Activated CD4-positive, alpha-beta memory T cell treated with anti-CD3 and anti-CD28 coated beads, Interleukin-2, amount 10 ng/mL, durations not matched to agents 7 days and 5 days (primary cell): Measurements from ENCODE around the gene COL6A5. TPM values are rescaled to one million over a fixed set of nuclear protein-coding genes. Genes with fewer than 3 reads are reported as not detected.

Experiments
- CTCF ChIA-PET: fragments of 350-600 bp; sonication (Branson Sonifier 250); formaldehyde crosslinking; loops from one replicate; lab custom pipeline; 2021; ENCODE audit warnings: antibody characterized with exemption, inconsistent platforms; lab: Charles Lee
- POLR2A ChIA-PET: fragments of 350-600 bp; sonication (Branson Sonifier 250); formaldehyde crosslinking; loops from one replicate; lab custom pipeline; 2021; ENCODE audit warnings: antibody characterized with exemption; lab: Charles Lee
- DNase-seq: peaks from one replicate; pipeline ENCODE4 v3.0.0-alpha.2; 2020
- H3K27ac Mint-ChIP-seq: one replicate; pipeline ENCODE4 v1.8.0; 2021; ENCODE audit warnings: mild to moderate bottlenecking, mixed read lengths
- H3K27me3 Mint-ChIP-seq: one replicate; pipeline ENCODE4 v1.8.0; 2021; ENCODE audit warnings: mixed read lengths
- H3K36me3 Mint-ChIP-seq: one replicate; pipeline ENCODE4 v1.8.0; 2021; ENCODE audit warnings: low read depth, mixed read lengths
- H3K4me1 Mint-ChIP-seq: one replicate; pipeline ENCODE4 v1.8.0; 2021; ENCODE audit warnings: mixed read lengths
- H3K4me3 Mint-ChIP-seq: one replicate; pipeline ENCODE4 v1.8.0; 2021; ENCODE audit warnings: mild to moderate bottlenecking, mixed read lengths
- H3K9me3 Mint-ChIP-seq: one replicate; pipeline ENCODE4 v1.8.0; 2021; ENCODE audit warnings: mixed read lengths
- total RNA-seq, 2 experiments: library from RNA; stranded (reverse); gene quantifications; one replicate each; pipeline ENCODE4 v1.2.3, GENCODE V29; 2021

The COL6A5 gene
- total RNA-seq, 2 experiments from 2014 or later: 0.03 to 0.05 TPM

GRCh38 chr3:130480736-130481135 is 135.3 kb downstream of the COL6A5 start:
- no peak overlapping the region for H3K27ac Mint-ChIP-seq
- no peaks in the 10 kb centered on the region for H3K36me3 Mint-ChIP-seq
- H3K4me3 Mint-ChIP-seq: no peak overlapping the region
- H3K4me1 Mint-ChIP-seq: no peaks in the 10 kb centered on the region
- H3K27me3 Mint-ChIP-seq: peaks cover 3% of the 10 kb centered on the region
- POLR2A ChIA-PET: no interaction called here
- no peaks in the 10 kb centered on the region for H3K9me3 Mint-ChIP-seq
- CTCF ChIA-PET: interaction anchor here (0.5 kb wide), 1 partner anchor 47 kb away, joined by 3 read pairs; no protein-coding TSS in a partner anchor
- no peak for DNase-seq

GRCh38 chr3:130488288-130488687 is 142.8 kb downstream of the COL6A5 start:
- H3K27me3 Mint-ChIP-seq: no peaks in the 10 kb centered on the region
- CTCF ChIA-PET: no interaction called here
- H3K9me3 Mint-ChIP-seq: no peaks in the 10 kb centered on the region
- no peak for DNase-seq
- no peaks in the 10 kb centered on the region for H3K4me1 Mint-ChIP-seq
- H3K4me3 Mint-ChIP-seq: no peak overlapping the region
- POLR2A ChIA-PET: no interaction called here
- H3K36me3 Mint-ChIP-seq: no peaks in the 10 kb centered on the region
- H3K27ac Mint-ChIP-seq: no peak overlapping the region

DNA sequence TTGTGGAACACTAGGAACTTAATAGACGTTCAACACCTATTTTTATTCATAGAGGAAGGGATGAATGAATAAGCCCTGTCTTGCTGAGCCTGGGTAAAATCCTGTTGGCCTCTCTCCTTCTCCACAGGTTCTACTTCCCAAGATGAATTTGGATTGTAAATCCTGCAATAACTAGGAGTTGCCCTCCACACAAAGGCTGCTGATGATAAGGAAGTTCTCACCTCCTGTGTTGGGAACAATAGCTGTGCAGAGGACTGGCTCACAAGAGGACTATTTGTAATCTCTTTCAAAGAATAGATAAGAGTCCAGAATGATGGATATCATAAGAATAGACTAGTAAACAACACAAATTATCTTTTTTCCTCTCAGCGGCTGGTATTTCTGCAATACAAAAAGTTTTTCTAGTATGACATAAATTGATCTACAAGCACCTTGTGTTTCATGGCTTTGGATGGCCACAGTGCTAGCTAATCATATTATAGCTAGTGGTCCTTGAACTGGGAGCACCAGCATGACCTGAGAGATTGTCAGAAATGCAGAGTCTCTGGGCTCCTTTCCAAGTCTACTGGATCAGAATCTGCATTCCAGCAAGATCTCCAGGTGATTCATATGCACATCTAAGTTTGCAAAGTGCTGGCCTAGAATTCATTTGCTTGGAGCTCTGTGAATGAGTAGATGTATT is 143.4 kb downstream of the COL6A5 start:
- CTCF ChIA-PET: no interaction called here
- Mint-ChIP-seq H3K4me1 (no peaks in the 10 kb centered on the region), H3K9me3 (no peaks in the 10 kb centered on the region), H3K4me3 (no peak overlapping the region), H3K27me3 (no peaks in the 10 kb centered on the region), H3K27ac (no peak overlapping the region), H3K36me3 (no peaks in the 10 kb centered on the region)
- POLR2A ChIA-PET: no interaction called here
- no peak for DNase-seq

- no peak overlapping the region for H3K27ac Mint-ChIP-seq
- H3K4me1 Mint-ChIP-seq: no peaks in the 10 kb centered on the region
- DNase-seq: no peak
- no peaks in the 10 kb centered on the region for H3K27me3 Mint-ChIP-seq
- ChIA-PET POLR2A (no interaction called here), CTCF (no interaction called here)
- H3K36me3 Mint-ChIP-seq: no peaks in the 10 kb centered on the region
- no peaks in the 10 kb centered on the region for H3K9me3 Mint-ChIP-seq
- no peak overlapping the region for H3K4me3 Mint-ChIP-seq
Observed at GRCh38 chr3:130490241-130490640, 144.8 kb downstream of the COL6A5 start.

DNA sequence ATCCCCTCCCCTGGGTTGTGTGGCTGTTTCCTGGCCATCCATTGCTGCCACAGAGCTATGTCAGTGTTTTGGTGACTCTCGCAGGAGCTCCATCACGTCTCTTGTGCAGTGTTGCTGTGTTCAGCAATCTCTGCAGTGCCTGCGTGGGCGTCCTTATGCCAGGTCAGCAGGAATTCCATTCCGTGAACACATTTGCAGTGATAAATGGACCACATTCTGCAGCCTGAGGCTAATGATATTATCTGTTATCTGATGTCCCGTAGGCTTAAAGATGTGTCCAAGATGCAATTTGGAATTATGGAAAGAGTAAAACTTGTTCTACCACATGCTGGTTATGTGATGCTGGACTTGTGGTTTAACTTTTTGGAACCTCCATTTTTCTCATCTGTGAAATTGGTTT is 146.0 kb downstream of the COL6A5 start:
- ChIA-PET CTCF (no interaction called here), POLR2A (no interaction called here)
- H3K36me3 Mint-ChIP-seq: no peaks in the 10 kb centered on the region
- no peaks in the 10 kb centered on the region for H3K4me1 Mint-ChIP-seq
- no peak overlapping the region for H3K27ac Mint-ChIP-seq
- H3K4me3 Mint-ChIP-seq: no peak overlapping the region
- no peak for DNase-seq
- no peaks in the 10 kb centered on the region for H3K9me3 Mint-ChIP-seq
- no peaks in the 10 kb centered on the region for H3K27me3 Mint-ChIP-seq

- H3K4me1 Mint-ChIP-seq: no peaks in the 10 kb centered on the region
- H3K9me3 Mint-ChIP-seq: no peaks in the 10 kb centered on the region
- ChIA-PET CTCF (no interaction called here), POLR2A (no interaction called here)
- H3K27me3 Mint-ChIP-seq: peaks cover 10% of the 10 kb centered on the region
- no peak for DNase-seq
- no peaks in the 10 kb centered on the region for H3K36me3 Mint-ChIP-seq
- no peak overlapping the region for H3K4me3 Mint-ChIP-seq
- H3K27ac Mint-ChIP-seq: no peak overlapping the region
Observed at GRCh38 chr3:130504701-130505100, 159.2 kb downstream of the COL6A5 start.

DNA sequence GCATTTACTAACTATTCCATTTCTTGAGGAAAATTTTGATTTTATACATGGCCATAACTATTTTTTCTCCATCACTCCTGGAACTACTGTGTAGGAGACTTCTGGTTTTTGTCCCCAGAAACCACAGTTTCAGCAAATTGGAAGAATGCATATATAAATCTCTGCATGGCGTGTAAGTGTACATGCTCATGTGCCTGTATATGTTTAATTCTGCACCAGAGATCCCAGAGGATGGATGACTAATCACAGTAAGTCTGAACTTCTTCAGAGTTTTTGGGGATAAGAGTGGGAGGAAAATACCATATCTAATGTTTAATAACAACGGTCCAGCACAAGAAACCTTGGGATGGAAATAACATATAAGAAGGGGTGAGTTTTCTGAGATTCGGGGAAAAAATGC is 160.6 kb downstream of the COL6A5 start:
- CTCF ChIA-PET: no interaction called here
- DNase-seq: no peak
- Mint-ChIP-seq H3K36me3 (no peaks in the 10 kb centered on the region), H3K27me3 (peaks cover 15% of the 10 kb centered on the region), H3K4me1 (no peaks in the 10 kb centered on the region), H3K9me3 (no peaks in the 10 kb centered on the region), H3K4me3 (no peak overlapping the region), H3K27ac (no peak overlapping the region)
- POLR2A ChIA-PET: no interaction called here

DNA sequence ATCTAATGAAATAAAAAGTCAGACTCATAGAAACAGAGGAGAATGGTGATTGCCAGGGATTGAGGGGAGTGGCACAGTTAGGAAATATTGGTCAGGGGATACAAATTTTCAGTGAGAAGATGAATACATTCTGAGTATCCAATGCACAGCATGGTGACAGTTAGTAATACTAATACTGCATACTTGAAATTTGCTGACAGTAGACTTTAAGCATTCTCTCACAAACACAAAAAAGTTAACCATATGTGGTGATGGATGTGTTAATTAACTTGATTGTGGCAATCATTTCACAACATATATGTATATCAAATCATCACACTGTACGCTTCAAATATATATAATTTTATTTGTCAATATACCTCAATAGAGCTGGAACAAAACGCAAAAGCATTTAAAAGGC is 162.3 kb downstream of the COL6A5 start:
- Mint-ChIP-seq H3K4me3 (no peak overlapping the region), H3K9me3 (no peaks in the 10 kb centered on the region), H3K36me3 (no peaks in the 10 kb centered on the region), H3K4me1 (no peaks in the 10 kb centered on the region), H3K27me3 (peaks cover 22% of the 10 kb centered on the region), H3K27ac (no peak overlapping the region)
- CTCF ChIA-PET: no interaction called here
- no peak for DNase-seq
- POLR2A ChIA-PET: no interaction called here

- Mint-ChIP-seq H3K27ac (no peak overlapping the region), H3K4me1 (no peaks in the 10 kb centered on the region), H3K9me3 (no peaks in the 10 kb centered on the region), H3K4me3 (no peak overlapping the region), H3K36me3 (no peaks in the 10 kb centered on the region), H3K27me3 (peaks cover 20% of the 10 kb centered on the region)
- no peak for DNase-seq
- ChIA-PET POLR2A (no interaction called here), CTCF (no interaction called here)
Observed at GRCh38 chr3:130509008-130509407, 163.5 kb downstream of the COL6A5 start.

DNA sequence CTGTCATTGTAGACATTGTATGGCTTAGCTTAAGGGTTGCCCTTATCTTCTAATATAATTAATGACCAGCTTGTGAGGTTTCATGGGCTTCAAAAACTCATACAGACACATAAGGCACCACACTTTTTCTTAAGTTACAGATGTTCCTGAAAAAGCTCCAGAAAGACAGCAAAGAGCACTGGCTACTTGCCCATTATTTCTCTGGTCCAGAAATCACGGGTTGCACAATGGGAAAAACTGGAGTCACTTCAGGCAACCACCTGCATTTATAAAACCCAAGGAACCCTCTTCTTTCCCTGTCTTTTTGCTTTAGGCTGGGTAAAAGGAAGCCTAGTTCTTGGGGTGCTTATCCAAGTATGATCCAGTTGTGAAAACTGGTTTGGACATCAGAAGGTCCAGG is 169.2 kb downstream of the COL6A5 start:
- POLR2A ChIA-PET: no interaction called here
- peaks cover 43% of the 10 kb centered on the region for H3K27me3 Mint-ChIP-seq
- no peak overlapping the region for H3K27ac Mint-ChIP-seq

DNA sequence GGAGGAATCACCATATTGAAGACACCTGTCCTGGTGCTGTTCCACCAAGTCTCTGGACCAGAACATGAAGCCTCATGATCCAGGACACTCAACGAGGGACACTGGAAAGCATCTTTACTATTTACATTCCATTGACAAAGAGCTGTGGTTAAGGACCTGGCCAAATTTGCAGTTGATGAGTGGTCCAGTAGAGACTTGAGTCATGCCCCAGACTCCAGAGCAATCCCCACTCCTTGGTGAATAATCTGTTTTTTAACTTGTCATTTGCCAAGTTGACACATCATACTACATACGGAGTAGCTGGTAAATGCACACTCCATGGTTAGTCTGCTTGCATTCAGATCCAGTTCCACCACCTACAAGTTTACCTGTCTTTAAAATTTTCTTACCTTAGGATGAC is 170.3 kb downstream of the COL6A5 start:
- Mint-ChIP-seq H3K9me3 (no peaks in the 10 kb centered on the region), H3K4me1 (no peaks in the 10 kb centered on the region), H3K36me3 (no peaks in the 10 kb centered on the region), H3K27me3 (peaks cover 45% of the 10 kb centered on the region), H3K27ac (no peak overlapping the region), H3K4me3 (no peak overlapping the region)
- ChIA-PET POLR2A (no interaction called here), CTCF (no interaction called here)
- no peak for DNase-seq

More for the DNA sequence above, 169.2 kb downstream of the COL6A5 start:
- H3K4me1 Mint-ChIP-seq: no peaks in the 10 kb centered on the region
- no peaks in the 10 kb centered on the region for H3K9me3 Mint-ChIP-seq
- H3K36me3 Mint-ChIP-seq: no peaks in the 10 kb centered on the region
- no peak for DNase-seq
- no peak overlapping the region for H3K4me3 Mint-ChIP-seq
- CTCF ChIA-PET: no interaction called here

DNA sequence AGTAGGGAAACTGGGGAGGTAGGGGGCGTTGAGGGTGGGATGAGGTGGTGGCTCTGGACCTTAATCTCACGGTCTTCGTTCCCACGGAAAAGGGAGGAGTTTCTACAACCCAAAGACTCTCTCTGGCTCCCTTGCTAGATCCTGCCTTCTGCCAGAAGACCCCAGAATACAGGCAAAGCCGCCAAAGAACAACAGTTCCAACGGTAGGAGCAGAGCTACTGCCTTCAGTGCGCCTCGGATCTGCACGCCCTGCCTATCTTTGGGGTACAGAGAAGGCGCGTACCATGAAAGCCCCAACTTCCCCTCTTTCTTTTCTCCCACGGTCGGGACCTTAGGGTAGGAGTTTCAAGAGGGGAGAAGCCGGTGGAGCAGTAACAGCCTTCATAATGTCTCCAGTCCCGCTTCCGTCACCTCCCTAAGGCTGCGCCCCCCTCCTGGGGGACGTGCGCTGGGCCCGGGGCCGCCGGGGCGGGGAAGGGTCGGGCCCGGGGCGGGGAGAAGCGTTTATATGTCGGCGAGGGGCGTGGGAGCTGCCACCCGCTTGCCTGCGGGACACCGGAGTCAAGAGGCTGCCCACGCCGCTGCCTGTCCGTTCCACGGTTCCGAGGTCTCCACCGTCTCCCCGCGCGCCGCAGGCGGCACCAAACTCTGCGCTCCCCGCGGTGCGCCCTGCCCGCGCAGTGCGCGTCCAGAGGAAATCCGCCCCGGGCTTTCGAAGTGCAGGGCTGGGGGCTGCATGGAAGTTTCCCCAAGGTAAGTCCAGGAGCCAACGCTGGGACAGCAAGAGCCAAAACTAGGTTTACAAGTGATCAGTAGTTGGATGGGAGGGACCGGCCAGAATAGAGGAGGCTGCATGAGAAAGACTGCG is 171.4 kb downstream of the COL6A5 start, which contains the start of gene COL6A6:
TSS of gene COL6A6 (plus strand) at position 533 of the 868 bp plus-strand sequence. CDS start 43,188 bp downstream, outside the sequence.
- POLR2A ChIA-PET: no interaction called here
- no peak for DNase-seq
- H3K4me3 Mint-ChIP-seq: no peak within 1 kb of the TSS
- H3K4me1 Mint-ChIP-seq: no peaks in the 10 kb centered on the region
- H3K27me3 Mint-ChIP-seq: peaks cover 41% of the 10 kb centered on the region
- CTCF ChIA-PET: no interaction called here
- H3K9me3 Mint-ChIP-seq: no peaks in the 10 kb centered on the region
- no peaks in the 10 kb centered on the region for H3K36me3 Mint-ChIP-seq
- no peak within 1 kb of the TSS for H3K27ac Mint-ChIP-seq

- ChIA-PET CTCF (no interaction called here), POLR2A (no interaction called here)
- H3K27me3 Mint-ChIP-seq: peaks cover 38% of the 10 kb centered on the region
- no peak overlapping the region for H3K27ac Mint-ChIP-seq
- no peak for DNase-seq
- no peaks in the 10 kb centered on the region for H3K36me3 Mint-ChIP-seq
- H3K4me3 Mint-ChIP-seq: no peak overlapping the region
- H3K4me1 Mint-ChIP-seq: no peaks in the 10 kb centered on the region
- H3K9me3 Mint-ChIP-seq: no peaks in the 10 kb centered on the region
Observed at GRCh38 chr3:130517602-130518001, 172.1 kb downstream of the COL6A5 start.
